Tongue (tissue), 2 donors: Measurements from ENCODE around the gene EN1. TPM values are rescaled to one million over a fixed set of nuclear protein-coding genes. Genes with fewer than 3 reads are reported as not detected.

Experiments used
- DNase-seq: peaks from one replicate; pipeline ENCODE4 v3.0.0-alpha.2; 2015
- total RNA-seq: library from RNA; depleted of rRNA; stranded (reverse); fragments of >200 nt; gene quantifications from one replicate; pipeline ENCODE4 v1.2.3, GENCODE V29; 2014

The EN1 gene
- total RNA-seq, 1 donor from 2014 or later: 0.41 TPM

DNA sequence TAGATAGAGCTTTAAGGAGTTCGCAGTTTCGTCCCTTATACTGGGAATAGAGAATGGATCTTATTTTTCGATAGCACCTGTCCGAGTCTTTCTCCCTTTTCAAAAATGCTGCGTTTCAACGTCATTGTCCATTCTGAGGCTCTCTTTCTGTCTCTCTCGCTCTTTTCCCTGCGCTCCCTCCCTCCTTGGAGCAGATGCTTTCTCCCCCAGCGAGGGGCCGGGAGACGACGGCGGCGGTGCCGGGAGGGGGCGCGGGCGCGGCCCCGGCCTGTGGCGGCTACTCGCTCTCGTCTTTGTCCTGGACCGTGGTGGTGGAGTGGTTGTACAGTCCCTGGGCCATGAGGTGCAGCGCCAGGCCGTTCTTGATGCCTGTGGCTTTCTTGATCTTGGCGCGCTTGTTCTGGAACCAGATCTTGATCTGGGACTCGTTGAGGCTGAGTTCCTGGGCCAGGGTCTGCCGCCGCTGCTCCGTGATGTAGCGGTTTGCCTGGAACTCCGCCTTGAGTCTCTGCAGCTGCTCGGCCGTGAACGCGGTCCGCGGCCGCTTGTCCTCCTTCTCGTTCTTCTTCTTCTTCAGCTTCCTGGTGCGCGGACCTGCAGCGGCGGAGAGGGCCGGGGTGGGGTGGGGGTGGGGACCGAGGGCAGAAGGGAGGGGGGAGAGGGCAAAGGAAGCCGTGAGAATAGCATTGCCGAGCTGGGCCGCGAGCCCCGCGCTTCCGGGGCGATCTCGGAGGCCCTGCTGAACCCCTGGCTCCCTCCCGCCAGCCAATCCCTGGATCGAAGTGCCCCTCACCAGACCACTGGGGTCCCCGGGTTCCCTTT lies 4.6 kb downstream of the EN1 start:
- DNase-seq: peak; percentile 64

DNA sequence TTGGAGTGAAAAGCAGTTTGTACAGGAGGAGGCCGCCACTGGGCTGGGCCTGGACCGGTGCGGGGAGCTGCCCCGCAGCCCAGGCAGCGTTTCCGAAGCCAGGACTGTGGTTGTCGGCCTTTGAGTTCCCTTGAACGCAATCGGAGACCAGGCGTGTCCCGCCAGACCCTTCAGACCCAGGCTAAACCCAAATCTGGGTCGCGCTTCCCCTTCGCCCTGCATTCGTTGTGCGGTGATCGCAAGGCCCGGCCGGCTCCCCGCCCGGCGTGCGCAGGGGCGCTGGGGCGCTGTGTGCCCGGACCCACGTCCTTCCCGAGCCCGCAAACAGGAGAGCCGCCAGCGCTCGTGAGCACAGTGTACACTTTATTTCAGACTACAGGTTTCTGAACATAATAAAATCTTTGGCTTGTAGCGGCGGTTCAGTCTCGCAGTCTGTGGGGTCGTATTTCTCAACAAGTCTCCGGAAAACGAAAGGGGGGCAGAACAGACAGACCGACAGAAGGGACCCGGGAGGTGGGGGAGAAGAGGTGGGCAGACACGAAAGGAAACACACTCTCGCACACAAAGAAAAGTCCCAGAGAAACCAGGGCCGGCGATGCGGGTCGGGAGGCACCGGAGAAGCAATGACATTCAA lies 5.5 kb downstream of the EN1 start:
- peak; percentile 53 for DNase-seq

DNA sequence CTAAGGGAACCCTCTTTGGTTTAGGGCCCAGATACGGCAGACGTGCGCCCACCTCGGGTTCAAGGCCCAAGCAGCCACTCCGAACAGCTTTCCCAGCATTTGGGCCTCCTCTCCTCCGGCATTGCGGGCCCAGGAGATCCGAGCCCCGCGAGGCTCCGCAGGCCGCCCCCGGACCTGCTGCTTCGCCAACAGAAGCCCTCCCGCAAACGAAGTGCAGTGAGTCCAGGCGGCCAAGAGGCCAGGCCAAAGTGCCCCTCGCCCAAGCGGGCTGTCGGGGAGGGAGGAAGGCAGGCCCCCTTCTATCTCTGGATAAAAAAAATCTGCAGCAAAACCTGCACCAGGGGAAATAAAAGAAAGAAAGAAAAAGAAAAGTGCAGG lies 6.0 kb downstream of the EN1 start:
- no peak for DNase-seq

DNA sequence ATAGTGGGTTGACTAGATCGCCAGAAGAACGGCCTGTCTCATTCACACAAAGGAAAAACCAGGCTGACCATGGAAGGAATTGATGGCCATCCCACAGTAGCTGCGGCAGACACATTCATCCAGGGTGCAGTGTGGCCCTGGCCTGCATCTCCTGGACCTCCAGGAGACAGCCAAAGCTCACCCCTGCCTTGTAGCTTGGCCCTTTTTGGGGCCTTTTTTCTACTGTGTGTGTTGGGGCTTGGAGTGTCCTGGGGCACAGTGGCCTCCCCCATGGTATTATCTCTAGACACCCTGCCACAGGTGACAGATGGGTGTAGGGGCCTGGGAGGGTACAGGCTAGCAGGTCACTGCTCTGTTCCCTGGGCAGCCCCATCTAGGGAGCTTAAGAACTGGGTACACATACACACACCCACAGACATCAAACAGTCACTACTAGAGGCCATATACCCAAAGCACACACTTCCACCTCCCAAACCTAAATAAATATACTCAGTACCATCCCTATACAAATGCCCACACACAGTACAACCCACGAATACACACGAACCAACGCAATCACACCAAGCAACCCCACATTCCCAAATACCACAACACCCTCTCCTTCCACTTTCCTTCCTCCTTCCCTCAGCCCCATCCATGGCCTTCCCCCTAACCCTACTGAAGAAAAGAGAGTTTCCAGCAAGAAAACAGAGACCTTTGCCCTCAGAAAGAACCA lies 8.6 kb downstream of the EN1 start:
- no peak for DNase-seq

DNA sequence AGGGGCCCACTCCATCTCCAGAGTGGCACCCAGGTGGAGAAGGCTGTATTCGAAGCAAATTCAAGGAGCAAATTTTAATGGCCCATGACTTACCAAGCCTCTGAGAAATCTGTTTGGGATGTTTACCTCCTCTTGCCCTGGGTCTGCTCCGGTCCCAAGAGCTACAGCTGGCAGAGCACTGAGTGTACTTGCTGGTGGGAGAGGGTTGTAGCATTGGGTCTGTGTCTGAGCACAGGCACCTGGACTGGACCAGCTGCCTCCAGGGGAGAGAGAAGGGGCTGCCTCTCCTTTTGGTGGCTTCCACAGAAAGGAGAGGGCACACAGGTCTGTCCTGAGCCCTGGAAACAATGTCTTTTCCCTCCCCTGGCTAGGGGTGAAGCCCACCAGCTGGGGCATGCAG lies 9.8 kb downstream of the EN1 start:
- no peak for DNase-seq

DNA sequence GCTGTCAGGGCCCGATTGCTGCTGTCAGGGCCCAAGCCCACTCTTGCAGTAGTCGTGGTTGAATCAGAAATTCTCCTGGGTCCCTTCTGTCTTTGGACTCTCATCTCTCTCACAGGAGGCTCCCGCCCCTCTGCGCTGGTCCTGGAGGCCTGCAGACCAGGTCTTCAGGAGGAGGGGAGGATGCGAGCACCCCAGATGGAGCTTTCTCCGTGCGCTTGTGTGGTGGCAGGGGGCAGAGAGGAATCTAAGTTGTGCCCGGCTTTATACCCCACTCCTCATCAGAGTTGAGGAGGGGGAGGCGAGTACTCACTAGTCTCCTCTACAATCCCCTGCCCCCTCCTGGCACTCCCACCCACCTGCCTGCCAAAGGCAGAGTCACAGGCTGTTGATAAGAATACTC lies 10.4 kb downstream of the EN1 start:
- DNase-seq: no peak

DNA sequence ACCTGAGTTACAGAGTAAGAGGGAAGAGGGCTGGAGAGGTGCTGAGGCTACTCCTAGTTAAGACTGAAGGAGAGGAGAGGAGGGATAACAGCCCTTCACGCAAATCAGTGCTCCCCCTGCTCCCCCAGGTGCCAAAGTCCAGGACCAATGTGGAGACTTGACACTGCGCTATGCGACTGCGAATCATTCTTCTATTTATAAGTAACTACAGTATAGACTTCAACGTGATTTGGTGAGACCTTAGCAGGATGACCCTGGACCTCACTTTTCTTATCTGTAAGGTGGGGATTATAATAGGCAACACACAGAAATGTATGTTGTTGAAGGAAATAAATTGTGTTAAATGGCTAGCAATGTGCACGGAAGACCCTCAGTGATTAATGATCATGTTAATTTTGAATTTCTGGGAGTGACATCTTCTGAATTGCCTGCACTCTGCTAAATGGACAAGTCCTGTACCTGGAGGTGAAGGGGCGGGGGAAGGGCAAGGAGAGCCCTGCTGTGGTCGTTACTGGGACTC lies 11.0 kb downstream of the EN1 start:
- DNase-seq: no peak

DNA sequence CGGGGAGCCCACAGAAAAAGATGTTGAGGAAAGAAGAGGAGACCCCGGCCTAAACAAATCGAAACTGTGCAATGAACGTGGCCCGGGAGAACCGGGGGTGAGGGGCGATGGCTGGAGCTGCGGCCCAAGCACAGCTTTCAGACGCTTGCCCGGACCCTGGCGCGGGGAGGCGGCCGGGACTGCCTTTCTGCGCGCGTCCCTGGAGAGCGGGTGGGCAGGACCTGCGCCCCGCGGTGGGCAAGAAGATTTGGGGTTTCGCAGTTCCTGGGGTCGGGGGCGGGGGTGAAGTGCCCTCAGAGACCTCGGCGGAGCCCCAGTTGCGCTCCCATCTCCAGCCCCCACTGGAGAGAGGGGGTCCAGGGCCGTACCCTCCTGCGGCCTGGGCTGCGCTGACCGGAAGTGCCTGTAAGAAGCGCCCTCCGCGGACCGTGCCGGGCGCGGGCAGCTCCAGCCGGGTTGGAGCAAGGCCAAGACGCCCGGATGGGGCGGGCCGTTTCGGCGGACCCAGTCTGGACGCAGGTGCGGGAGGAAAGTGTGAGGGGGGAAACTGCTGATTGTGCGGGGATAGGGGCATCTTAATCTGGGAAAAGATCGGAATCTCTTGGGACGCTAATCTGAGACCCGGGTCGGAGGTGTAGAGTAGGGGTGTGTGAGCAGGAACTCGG lies 11.6 kb downstream of the EN1 start:
- DNase-seq: no peak

DNA sequence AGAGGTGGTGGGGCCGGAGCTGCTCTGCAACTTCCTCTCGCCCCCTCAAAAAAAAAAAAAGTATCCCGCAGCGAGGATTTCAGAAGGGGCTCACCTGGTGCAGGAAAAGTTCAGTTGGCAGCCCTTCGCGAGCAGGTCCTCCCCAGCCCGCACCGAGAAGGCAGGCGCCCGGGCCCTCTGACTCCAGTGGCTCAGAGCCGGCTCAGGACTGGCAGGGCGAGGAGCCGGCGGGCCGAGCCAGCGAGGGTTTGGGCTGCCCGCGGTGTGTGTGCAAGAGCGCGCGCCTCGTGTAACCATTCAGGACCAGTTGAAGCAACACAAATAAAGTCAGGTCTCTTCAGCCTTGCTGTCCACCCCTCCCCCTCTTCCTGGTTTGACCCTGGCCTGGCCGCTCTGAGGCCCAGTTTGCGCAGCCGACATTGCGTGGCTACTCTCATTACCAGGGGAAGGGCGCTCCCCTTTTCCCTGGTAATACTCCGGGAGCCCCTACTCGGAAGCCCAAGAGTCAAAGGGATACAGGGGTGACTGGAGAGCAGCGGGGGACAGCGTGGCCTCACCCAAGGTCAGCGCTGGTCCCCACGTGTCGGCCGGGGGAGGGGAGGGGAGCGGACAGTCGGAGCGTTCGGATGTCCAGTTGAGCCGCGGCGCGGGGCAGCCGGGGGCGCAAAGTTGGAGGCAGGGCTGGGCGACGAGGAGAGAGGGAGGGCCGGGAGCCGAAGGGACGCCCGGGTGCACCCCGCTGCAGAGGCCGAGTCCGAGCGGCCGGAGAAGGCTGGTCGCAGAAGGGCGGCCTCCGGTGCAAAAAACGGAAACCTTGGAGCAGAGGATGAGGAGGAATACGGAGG lies 12.3 kb downstream of the EN1 start:
- no peak for DNase-seq

DNA sequence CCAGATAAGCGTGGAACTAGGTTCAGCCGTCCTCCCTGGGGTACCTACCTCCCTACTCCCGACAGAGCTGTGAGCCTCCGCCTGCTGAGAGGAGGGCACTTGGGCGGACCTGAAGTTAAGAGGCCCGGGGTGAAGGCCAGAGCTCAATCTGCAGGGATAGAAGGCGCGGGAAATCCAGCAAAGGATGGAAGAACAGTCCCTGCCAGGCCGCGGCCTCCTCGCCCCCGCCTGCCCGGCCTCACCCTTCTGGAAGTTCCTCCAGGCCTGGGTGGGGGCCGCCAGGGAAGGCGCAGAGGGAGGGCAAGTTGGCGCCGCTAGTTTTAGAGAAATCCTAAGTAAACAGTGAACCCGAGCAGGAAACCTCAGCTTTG lies 13.0 kb downstream of the EN1 start:
- DNase-seq: no peak

DNA sequence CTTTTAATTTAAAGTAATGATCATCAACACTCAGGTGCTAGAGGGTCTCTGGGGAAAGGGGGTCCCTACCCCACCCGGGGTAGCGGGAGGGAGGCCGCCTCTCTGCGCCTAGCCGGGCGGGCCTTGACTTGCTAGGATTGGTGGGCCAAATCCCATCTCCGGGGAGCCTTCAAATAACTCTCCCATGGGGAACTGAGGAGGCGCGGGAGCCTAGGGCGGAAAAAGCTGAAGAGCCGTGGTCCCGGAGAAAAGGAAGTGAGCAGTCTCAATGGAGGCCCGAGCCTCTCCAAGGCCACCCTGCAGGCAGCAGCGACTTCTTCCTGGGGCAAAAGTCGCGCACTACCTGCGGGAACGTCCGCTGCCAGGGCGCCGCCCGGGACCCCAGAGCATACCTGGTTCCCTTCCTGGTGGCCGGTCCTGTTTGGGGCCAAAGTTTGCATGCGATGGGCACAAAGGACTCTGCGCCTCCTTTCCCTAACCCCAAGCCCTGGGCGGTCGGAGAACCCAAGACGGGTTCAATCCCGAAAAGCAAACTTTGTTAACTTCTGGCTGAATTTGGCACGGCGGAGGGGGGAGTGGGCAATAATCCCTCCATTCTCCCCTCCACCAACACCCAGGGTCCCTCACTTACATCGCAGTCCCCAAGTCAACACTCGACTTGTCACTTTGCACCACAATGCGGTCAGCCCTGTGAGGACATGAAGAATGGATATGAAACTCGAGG lies 13.6 kb downstream of the EN1 start:
- DNase-seq: no peak

DNA sequence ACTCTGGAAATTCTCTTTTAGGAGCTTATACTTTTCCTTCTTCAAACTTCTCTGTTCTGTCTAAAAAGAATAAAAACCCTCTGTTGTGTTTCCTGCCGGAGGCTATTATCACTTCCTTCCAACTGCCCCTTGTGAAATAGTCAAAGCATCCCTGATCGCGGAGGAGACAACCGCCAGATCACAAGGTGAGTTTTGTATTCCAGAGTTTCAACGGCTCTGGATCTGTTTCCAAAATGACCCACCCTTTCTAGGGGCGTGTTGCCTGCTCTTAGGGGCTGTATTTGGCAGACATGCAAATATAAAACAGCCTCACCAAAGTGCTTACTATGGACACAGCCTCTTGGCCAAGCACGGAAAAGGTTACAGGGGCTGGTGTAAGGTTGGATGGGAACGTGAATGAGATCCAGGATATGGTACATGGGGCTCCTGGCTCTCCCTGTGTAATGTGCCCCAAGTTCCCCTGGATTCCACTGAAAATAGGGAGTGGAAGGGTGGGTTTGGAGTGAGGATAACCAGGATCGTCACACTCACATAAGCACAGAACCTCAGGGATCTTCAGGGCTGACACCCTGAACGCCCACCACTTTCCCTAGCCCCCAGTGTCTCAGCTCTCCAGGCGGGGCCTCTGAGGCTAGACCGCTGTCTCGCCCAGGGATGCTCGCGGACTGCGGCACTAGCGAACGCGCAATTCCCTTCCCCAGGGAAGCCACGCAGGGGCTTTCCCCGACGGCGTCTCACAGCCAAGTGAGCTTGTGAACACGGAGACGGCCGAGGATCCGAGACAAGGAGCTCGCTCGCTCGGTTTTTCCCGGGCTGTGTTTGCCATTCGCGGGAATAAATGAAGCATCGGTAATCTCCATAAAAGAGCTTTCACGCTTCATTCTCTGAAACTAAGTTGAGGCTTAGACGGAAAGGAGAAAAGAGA lies 14.4 kb downstream of the EN1 start:
- no peak for DNase-seq

DNA sequence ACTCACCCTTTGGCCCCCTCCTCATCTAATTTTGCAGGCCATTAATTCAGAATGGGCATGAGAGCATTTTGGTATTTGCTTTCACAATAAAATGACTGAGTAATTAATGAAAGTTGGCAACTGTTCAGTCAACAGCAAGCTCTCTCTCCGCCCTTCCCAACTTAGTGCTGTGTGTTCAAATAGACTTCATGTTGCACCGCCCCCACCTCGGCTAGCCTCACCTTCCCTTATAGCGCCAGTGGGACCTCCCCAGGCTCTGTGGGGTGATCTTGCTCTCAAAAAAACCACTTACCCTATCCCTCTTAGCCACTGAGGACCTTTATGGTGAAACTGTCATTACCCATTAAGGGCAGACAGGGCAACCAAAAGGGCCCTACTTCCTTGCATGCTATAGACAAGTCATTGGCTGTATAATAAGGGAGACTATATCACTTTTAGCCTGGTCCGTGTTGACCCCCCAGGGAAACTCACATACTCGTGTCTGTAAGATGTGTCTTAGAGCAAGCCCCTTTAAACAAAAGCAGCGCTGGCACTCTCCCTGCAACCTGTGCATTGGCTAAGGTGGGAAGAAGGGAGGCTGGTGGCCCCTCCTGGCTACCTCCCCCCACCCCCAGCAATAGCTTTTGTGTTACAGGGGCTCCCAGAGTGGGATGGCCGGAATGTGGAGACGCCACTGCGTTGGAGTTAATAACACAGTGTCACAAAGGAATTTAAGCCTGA lies 15.2 kb downstream of the EN1 start:
- DNase-seq: no peak

DNA sequence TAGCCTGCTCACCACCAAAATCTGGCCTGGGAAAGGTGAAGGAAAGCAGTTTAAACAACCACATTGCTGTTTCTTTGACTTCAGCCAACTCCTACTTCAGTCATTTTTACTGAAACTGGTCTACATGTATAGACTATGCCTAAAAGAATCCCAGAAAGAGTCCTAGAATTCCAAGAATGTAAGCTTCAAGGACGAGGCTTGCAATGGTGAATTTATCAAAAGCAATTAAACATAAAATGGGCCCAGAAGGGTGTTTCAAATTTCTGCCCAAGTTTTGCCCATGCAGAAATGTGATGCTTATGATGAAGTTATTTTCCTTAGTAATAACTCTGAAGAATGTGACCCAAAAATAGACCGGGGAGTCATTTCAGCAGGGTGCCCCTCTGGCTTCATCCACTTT lies 16.6 kb downstream of the EN1 start:
- no peak for DNase-seq

DNA sequence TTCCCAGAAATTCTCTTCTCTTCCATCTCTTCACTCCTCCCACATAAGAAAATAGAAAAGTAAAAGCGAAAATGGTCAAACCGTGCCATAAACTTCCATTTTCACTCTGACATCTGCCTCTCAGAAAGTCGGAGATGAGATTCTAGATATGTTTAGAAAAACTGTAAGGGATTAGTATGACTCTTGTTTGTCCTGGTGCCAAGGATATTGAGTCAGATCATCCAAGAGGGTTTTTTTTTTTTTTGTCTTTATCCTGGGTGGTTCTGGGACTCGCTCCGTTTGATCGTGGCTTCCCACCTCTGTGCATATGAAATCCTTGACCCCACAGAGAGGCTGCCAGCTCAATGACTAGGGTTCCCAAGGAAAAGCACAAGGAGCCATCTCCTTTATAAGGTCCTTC lies 17.3 kb downstream of the EN1 start:
- no peak for DNase-seq

DNA sequence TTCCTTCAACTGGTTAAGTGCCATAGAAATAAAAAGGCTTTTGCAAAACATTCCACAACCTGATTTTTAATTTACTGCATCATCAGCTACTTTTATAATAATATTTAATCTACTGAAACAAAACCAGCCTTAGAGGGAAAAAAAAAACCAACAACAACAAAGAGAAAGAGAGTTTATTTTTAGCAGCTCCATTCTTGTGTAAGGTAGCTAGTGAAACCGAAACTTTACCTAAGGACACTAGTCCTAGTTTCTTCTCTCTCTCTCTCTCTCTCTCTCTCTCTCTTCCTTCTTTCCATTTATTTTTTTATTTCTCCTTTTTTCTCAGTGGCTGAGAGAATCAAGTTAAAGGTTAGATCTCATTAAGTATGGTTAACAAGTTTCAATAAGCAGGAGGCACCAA lies 21.4 kb downstream of the EN1 start:
- no peak for DNase-seq

DNA sequence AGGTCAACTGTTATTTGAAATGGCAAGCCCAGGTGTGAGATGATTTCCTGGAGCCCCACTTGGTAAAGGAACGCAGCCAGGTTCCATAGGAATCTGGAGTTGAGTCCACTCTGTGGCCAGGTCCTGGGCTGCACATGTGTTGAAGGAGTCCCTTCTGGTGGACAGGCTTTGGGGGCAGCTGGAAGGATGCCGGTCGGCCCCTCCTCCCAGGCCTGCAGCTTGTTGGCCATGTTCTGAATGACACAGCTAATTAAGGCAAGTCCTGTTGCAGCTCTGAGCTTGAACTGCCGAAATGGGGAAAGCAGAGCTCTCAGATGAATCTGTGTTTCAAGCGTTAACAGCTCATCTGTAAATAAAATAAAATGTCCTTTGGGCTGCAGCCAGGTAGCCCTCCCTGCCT lies 23.8 kb downstream of the EN1 start:
- no peak for DNase-seq

DNA sequence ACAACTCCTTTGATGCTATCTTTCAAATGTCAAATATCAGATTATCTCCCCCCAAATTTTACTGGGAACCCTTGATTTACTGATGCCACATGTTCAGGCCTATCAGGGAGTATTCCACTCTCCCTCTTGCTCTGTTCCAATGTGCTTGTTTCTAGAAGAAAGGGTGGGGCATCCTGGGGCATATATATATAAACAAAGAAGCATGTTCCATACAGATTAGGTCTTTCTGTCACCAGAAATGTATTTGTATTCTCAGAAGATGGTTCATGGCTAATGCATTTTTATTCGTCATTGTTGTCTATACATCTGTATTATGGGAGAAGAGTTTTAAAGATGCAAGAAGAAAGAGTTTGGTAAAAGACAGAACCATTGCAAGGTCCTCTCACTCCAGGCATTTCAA lies 24.9 kb downstream of the EN1 start:
- DNase-seq: no peak

DNA sequence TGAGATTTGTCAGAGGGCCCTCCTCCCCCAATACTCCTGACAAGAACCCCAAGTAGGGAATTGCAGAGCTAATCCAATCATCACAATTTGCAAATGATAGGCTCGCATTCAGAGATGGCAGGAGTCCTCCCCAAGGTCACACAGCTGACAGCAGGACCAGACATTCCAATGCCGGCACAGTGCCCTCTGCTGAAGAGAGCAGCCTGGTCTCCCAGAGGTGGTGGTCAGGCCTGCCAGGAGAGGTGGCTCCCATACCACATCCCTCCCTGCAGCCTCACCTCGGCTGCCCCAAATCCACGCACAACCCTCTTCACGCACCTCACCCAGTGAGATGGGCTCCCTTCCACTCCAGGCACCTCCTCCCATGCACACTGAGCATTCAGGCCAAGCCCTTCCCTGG lies 25.4 kb downstream of the EN1 start:
- DNase-seq: no peak
